HG02884 (cell line): ENCODE measurements around the gene PHLPP1.

ENCODE experiments used
- ATAC-seq: cut with Tn5 transposase; IDR thresholded peaks from one replicate; pipeline ENCODE4 v1.9.1; 2021; ENCODE audit warnings: mild to moderate bottlenecking, moderate library complexity; ENCODE audit not compliant: unreplicated experiment

PHLPP1 gene

DNA sequence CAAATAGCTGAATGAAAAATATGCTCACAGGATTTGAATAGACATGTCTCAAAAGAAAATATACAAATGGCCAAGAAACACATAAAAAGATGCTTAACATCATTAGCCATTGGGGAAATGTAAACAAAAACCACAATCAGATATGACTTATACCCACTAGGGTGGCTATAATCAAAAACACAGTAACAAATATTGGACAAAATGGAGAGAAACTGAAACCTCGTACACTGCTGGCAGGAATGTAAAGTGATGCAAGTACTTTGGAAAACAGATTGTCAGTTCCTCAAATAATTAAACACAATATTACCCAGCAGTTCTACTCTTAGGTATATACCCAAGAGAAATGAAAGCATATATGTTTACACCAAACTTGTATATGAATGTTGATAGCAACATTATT lies 213.0 kb downstream of the PHLPP1 start:
- no peak for ATAC-seq

DNA sequence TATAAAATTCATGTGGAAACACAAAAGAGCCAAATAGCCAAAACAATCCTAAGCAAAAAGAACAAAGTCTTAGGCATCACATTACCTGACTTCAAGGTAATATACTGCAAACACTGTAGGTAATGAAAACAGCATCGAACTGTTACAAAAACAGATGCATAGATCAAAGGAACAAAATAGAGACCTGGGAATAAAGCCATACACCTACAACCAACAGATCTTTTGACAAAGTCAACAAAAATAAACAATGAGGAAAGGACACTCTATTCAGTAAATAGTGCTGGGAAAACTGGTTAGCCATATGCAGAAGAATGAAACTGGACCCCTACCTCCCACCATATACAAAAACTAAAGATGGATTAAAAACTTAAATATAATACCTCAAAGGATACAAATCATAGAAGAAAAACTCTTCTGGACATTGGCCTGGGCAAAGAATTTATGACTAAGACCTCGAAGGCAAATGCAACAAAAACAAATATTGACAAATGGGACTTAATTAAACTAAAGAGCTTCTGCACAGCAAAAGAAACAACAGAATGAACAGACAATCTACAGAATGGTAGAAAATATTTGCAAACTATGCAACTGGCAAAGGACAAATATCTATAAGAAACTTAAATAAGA lies 218.0 kb downstream of the PHLPP1 start:
- ATAC-seq, result no peak

DNA sequence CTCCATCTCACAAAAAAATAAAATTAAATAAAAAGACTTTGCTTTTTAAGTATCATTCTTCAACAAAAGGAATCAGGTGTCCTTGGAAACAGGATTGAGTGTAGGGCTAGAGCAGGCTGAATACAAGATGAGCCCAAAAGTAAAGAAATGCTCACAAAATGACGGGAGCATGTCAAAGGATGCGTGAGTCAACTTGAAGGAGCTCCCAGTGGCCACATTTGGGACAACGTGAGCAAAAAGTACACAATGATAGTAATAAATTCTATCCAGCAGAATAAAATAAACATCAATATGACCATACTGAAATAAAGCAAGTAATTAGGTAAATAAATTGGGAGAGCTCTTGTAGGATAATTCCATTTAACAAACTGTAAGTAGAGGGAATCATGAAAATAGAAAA lies 220.7 kb downstream of the PHLPP1 start:
- ATAC-seq, result no peak

DNA sequence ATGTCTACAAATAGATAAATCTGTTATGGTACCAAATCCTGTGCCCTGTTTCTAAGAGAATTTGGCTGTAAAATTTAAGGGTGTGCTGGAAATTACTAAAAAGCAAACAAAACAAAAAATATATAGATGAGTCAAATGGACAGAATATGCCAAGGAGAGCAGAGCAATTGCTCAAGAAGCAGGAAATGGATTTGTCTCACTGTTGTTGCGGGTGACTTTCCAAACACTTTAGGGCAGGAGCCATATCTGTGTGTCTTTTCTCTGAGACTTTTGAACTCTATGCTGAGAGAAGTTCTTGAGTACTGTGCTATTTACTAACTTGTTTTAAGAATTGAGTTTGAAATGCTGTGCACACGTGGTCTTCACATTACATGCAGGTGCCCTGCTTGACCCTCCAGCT lies 221.7 kb downstream of the PHLPP1 start:
- ATAC-seq, result no peak

DNA sequence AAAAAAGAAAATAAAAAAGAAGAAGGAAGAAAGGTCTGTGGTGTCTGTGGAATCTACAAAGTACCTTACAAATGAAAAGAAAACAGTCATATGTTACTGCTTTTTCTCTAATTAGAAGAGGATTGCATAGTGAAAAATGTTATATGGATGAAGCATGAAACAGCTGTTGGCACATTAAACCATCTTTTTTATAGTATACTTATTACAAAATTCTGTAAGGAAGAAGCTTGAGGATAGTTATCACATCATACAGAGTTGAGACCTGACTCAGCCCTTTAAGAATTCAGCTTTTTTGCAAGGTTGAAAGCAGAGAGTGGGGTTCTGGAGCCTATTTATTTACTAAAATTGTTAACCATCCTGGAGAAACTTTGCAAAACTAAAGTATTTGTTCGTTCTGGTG lies 222.7 kb downstream of the PHLPP1 start:
- no peak for ATAC-seq

GRCh38 chr18:62938487-62938886 lies 223.1 kb downstream of the PHLPP1 start:
- ATAC-seq, result peak; percentile 74

GRCh38 chr18:62939433-62939832 lies 224.1 kb downstream of the PHLPP1 start:
- ATAC-seq, result no peak

DNA sequence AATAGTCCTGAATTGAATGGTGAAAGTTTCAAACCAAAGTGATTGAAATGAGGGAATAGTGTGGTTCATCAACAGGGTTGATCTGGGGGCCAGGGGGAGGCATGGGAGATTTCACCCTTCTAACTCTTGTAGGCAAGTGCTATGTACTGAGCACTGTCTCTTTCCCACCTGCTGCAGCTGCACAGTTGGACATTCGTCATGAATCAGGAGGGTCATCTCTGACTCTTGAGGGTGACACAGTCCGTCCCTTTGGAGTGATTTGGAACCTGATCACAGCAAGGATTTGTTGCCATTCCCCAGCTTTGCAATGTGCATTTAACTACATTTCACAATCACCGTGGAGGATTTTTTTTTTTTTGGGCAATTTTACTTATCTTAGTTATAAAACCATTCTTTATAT lies 224.6 kb downstream of the PHLPP1 start:
- no peak for ATAC-seq

- ATAC-seq, result no peak
These were observed 227.2 kb downstream of the PHLPP1 start for GRCh38 chr18:62942578-62942977.

DNA sequence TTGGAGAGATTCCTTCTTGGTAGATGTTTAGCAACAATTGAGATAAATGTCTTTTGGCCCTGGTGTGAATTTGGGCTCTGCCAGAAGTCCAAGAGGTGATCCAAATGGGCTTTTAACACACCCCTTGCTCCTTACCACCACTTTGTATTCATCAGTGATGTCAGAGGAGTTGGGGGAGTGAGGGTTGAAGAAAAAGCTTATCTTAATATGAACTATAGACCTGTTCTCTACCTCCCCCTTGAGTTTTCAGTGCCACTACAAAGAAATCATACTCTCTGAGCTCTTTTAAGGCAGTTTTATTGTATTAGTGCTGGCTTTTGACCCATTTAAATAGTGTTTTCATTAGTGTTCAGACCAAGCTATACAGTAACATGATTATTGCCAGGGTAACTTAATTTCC lies 229.1 kb downstream of the PHLPP1 start:
- no peak for ATAC-seq

DNA sequence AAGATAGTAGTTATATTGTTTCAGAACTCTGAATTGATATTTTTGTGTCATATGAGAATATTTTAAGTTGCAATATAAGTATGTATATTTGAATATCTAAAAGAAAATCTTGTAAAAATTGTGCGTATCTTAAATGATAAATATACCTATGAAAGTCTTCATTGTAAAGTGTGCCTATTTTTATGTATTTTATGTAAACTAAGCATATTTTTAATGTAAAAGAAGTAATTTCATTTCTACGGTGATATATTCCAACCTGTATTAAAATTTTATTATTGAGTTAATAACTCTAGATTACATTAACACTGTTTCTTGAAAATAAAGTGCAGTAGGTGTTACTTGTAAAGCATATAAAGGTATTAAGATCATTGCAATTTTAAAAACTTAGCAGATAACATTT lies 233.4 kb downstream of the PHLPP1 start:
- ATAC-seq, result no peak

- ATAC-seq, result no peak
These were observed 234.9 kb downstream of the PHLPP1 start for GRCh38 chr18:62950246-62950645.

DNA sequence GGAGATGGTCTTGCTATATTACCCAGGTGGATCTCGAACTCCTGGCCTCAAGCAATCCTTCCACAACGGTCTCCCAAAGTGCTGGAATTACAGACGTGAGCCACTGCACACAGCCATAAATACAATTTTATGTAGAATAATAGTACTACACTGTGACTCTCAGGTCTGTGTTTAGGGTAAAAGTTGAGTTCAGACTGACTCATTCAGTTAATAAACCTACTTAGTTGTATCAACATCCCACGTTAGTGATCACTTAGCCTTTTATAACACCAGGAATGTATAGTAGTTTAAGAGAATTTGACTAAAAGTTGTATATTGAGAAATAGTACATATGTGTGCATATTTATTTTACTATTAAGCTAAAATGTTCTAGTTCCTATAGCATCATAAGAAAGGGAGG lies 237.5 kb downstream of the PHLPP1 start:
- no peak for ATAC-seq

DNA sequence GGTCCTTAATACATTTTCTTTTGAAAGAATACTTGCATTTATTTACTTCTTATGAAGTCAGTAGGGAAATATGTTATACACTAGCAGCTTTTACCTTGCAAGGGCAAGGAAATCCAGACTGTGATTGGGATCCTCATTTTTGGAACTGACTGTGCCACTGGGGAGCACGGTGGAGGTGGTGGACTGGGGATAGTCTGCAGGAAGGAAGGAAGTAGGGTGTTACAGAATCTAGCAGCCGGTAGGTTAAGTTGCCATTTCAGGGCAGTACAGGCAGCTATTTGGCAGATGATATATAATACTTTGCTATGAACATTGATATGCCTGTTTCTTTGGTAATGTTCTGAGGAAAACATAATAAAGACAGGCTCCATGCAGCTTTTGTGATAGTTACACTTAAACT lies 238.3 kb downstream of the PHLPP1 start:
- no peak for ATAC-seq

DNA sequence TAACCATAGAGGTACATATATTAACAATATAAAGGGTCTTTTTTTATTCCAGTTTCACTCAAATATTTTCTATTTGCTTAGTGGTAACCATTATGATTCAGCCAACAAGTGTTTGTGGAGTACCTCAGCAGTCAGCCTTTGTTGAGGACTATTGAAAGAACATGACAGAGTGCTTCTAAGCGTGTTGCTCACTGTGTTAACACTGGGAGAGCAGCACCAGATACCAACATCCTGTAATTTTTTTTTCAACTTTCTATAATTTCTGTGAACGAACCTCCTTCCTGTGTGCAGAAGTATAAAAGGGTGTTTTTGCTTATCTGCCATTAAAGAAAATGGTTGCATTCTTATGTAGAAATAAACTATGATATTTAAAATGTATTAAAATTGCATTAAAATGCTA lies 239.0 kb downstream of the PHLPP1 start:
- no peak for ATAC-seq

GRCh38 chr18:62957885-62958472 lies 242.6 kb downstream of the PHLPP1 start:
- ATAC-seq, result peak; percentile 52

DNA sequence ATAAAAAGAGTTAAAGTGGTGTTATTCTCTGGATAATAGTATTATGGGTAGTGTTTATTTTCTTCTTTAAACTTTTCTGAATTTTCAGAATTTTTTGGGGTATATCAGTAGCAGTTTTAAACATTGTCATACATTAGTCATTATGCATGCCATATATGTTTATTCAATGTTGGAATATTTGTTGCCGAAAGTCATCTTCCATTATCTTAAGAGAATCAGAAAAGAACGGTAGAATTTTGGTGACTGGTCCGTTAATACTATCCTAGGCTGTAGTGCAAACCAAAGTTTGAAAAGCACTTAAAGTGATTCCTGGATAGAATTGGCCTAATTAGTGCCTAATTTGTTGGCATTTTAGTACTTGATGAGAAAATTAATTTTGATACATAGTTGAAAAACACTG lies 244.1 kb downstream of the PHLPP1 start:
- ATAC-seq, result no peak

DNA sequence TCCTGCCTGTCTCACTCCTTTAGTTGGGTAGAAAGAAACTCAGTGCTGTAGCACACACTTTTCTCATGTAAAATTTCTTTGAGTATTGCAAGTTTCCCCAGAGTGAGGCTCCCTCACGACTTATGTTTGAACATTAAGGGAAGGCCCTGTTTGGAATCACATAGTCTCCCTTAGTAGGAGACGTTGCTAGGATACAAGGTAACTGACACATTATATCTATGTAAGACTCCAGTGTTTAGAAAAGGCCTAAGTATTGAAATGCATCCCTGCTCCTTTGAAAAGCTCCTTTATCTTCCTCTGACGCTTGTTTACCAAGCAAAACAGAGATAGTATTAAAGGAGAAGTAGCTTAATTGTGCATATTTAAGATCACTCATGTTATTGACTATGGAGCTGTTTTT lies 248.2 kb downstream of the PHLPP1 start:
- ATAC-seq, result no peak

GRCh38 chr18:62964432-62964831 lies 249.1 kb downstream of the PHLPP1 start:
- no peak for ATAC-seq

- ATAC-seq, result no peak
These were observed 251.7 kb downstream of the PHLPP1 start for GRCh38 chr18:62967089-62967488.

DNA sequence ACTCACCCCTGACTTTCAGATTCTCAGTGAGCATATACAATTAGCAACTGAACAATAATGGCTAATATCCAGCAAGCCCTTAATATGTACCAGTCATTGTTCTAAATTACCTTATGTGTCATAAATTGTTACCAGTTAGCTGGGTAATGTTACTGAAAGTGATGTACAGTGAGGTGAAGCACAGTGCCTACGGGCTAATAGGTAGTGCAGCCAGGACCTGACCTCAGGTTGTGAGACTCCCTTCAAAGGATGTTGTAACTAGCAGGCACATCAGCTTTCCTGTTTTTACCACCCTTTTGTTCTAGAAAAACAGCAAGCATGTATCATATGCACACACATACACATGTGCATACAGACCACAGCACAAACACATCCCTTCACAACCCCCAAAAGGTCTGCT lies 258.3 kb downstream of the PHLPP1 start:
- ATAC-seq, result no peak

- ATAC-seq, result no peak
These were observed 259.0 kb downstream of the PHLPP1 start for GRCh38 chr18:62974388-62974787.
